Type B pancreatic cell (in vitro differentiated cells): ENCODE data around the gene CIB2. TPM values are rescaled to one million over a fixed set of nuclear protein-coding genes. Genes with fewer than 3 reads are reported as not detected.
A peak's percentile ranks its signal among the peaks of the same experiment; 100 is the strongest.

Experiments
- DNase-seq: peaks from one replicate; pipeline ENCODE4 v3.0.0; 2021; ENCODE audit warnings: mixed read lengths; ENCODE audit not compliant: unreplicated experiment; ENCODE audit errors: extremely low spot score
- H3K27ac Mint-ChIP-seq: 2 replicates; pipeline ENCODE4 v1.8.0; 2021; ENCODE audit warnings: mild to moderate bottlenecking, mixed read lengths
- H3K27me3 Mint-ChIP-seq: 2 replicates; pipeline ENCODE4 v1.8.0; 2021; ENCODE audit warnings: mixed read lengths
- H3K36me3 Mint-ChIP-seq: 2 replicates; pipeline ENCODE4 v1.8.0; 2021; ENCODE audit warnings: mixed read lengths
- H3K4me1 Mint-ChIP-seq: one replicate; pipeline ENCODE4 v1.8.0; 2021; ENCODE audit warnings: mixed read lengths; ENCODE audit not compliant: unreplicated experiment
- H3K4me3 Mint-ChIP-seq: 2 replicates; pipeline ENCODE4 v1.8.0; 2021; ENCODE audit warnings: mild to moderate bottlenecking, mixed read lengths
- H3K9me3 Mint-ChIP-seq: 2 replicates; pipeline ENCODE4 v1.8.0; 2021; ENCODE audit warnings: mixed read lengths
- CTCF ChIP-seq: fragments of 200-600 bp; sonication (generic); conservative IDR thresholded peaks from 2 replicates; pipeline ENCODE4 v1.5.0; 2021; ENCODE audit warnings: antibody characterized with exemption, mild to moderate bottlenecking
- total RNA-seq: library from RNA; stranded (reverse); gene quantifications from 2 replicates; pipeline ENCODE4 v1.2.1, GENCODE V29; 2021; ENCODE audit warnings: low replicate concordance

CIB2 gene
- total RNA-seq, 1 donor from 2014 or later = 20.1 TPM

GRCh38 chr15:78110096-78110495 is 21.1 kb downstream of the CIB2 start:
- Mint-ChIP-seq H3K36me3 (no peaks in the 10 kb centered on the region), H3K9me3 (no peaks in the 10 kb centered on the region), H3K4me3 (no peak overlapping the region), H3K27ac (no peak overlapping the region), H3K4me1 (no peaks in the 10 kb centered on the region), H3K27me3 (no peaks in the 10 kb centered on the region)
- no peak for TF ChIP-seq CTCF
- DNase-seq = no peak

DNA sequence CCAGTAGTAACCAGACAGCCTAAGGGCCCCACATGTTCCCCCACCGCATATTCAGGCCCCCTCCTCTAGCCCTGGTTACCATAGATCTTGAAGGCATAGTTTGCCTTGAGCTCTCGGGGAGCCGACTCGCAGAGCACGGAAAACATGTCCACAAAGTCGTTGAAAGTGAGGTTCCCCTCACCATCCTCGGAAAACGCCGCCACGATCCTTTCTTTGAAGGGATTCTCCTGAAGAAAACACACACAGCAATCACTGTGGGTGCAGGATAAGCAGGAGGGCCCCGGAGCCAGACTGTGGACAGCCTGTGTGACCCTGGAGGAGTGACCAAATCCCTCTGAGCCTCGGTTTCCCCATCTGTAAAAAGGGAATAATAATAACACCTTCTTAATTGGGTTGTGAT is 22.1 kb downstream of the CIB2 start:
- Mint-ChIP-seq H3K36me3 (no peaks in the 10 kb centered on the region), H3K27ac (no peak overlapping the region), H3K4me3 (no peak overlapping the region), H3K4me1 (peaks cover 6% of the 10 kb centered on the region), H3K9me3 (no peaks in the 10 kb centered on the region), H3K27me3 (no peaks in the 10 kb centered on the region)
- no peak for TF ChIP-seq CTCF
- DNase-seq = no peak

GRCh38 chr15:78108300-78109084 is 22.8 kb downstream of the CIB2 start:
- peak; percentile 86 for TF ChIP-seq CTCF
- peaks cover 9% of the 10 kb centered on the region for H3K4me1 Mint-ChIP-seq
- H3K36me3 Mint-ChIP-seq = no peaks in the 10 kb centered on the region
- H3K27ac Mint-ChIP-seq = no peak overlapping the region
- H3K27me3 Mint-ChIP-seq = no peaks in the 10 kb centered on the region
- no peak overlapping the region for H3K4me3 Mint-ChIP-seq
- no peak for DNase-seq
- no peaks in the 10 kb centered on the region for H3K9me3 Mint-ChIP-seq

DNA sequence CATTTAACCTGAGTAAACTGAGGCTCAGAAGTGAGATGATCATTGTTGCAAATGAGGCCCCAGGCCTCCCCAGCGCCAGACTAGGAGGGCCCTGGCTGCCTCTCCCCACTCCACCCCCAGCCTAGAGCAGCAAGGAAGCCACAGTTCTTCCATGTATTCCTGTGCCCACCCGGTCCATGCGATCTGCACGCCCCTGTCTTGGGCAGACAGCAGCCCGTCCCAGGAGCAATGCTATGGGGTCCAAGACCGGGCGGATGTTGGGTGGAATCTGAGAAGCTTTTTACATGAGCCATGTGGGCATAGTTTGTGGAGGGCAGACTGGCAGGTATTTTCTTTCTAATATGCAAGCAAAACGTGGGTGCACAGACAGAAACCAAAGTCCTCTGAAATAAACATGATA is 23.8 kb downstream of the CIB2 start:
- no peak overlapping the region for H3K27ac Mint-ChIP-seq
- H3K4me3 Mint-ChIP-seq = no peak overlapping the region
- no peak for TF ChIP-seq CTCF
- H3K36me3 Mint-ChIP-seq = no peaks in the 10 kb centered on the region
- peaks cover 9% of the 10 kb centered on the region for H3K4me1 Mint-ChIP-seq
- no peaks in the 10 kb centered on the region for H3K9me3 Mint-ChIP-seq
- no peaks in the 10 kb centered on the region for H3K27me3 Mint-ChIP-seq
- DNase-seq = no peak

GRCh38 chr15:78105476-78106241 is 25.6 kb downstream of the CIB2 start:
- H3K9me3 Mint-ChIP-seq = no peaks in the 10 kb centered on the region
- no peak overlapping the region for H3K27ac Mint-ChIP-seq
- H3K27me3 Mint-ChIP-seq = no peaks in the 10 kb centered on the region
- TF ChIP-seq CTCF = no peak
- H3K4me1 Mint-ChIP-seq = peaks cover 9% of the 10 kb centered on the region
- no peaks in the 10 kb centered on the region for H3K36me3 Mint-ChIP-seq
- no peak for DNase-seq
- no peak overlapping the region for H3K4me3 Mint-ChIP-seq
